OCI-LY3 (cell line): Measurements from ENCODE around the gene CHURC1.
"Not testable (repeated sequence)": the region's sequence is repeated elsewhere in the genome, so short reads cannot be mapped to it uniquely, and the experiment has no call there.

Experiments used
- H2AFZ ChIP-seq: fragments of 200-600, 300-600 bp; shearing (Covaris generic); 2 replicates; pipeline ENCODE4 v1.6.0; 2014; ENCODE audit warnings: antibody characterized with exemption, low read depth, low read length
- H3K27ac ChIP-seq: fragments of 200-600, 300-600 bp; sonication (generic); 2 replicates; pipeline ENCODE4 v1.5.1; 2014; ENCODE audit warnings: mild to moderate bottlenecking, low read length, moderate library complexity, mixed read lengths
- H3K27me3 ChIP-seq: fragments of 200-600, 300-600 bp; sonication (generic); 2 replicates; pipeline ENCODE4 v1.6.1; 2014; ENCODE audit warnings: low read depth, low read length, mixed read lengths
- H3K36me3 ChIP-seq: fragments of 200-600, 300-600 bp; sonication (generic); replicated peaks from 2 replicates; pipeline ENCODE3; 2014; ENCODE audit warnings: low read depth, low read length, mixed read lengths
- H3K4me1 ChIP-seq: fragments of 300-600, 200-600 bp; sonication (generic); 2 replicates; pipeline ENCODE4 v1.6.1; 2014; ENCODE audit warnings: low read length, mixed read lengths
- H3K4me2 ChIP-seq: fragments of 200-600, 300-600 bp; sonication (generic); 2 replicates; pipeline ENCODE4 v1.6.1; 2014; ENCODE audit warnings: low read length, mixed read lengths
- H3K4me3 ChIP-seq: fragments of 300-600, 200-600 bp; sonication (generic); 2 replicates; pipeline ENCODE4 v1.5.1; 2014; ENCODE audit warnings: antibody characterized with exemption, mild to moderate bottlenecking, low read length, moderate library complexity
- H3K79me2 ChIP-seq: fragments of 300-600, 200-600 bp; shearing (Covaris generic); 2 replicates; pipeline ENCODE4 v1.6.1; 2014; ENCODE audit warnings: mild to moderate bottlenecking, low read length, mixed read lengths
- H3K9ac ChIP-seq: fragments of 300-600, 200-600 bp; shearing (Covaris generic); 2 replicates; pipeline ENCODE4 v1.6.0; 2014; ENCODE audit warnings: mild to moderate bottlenecking, low read length, moderate library complexity
- H3K9me3 ChIP-seq: fragments of 200-600, 300-600 bp; shearing (Covaris generic); 2 replicates; pipeline ENCODE4 v1.6.1; 2014; ENCODE audit warnings: low read length, mixed read lengths; ENCODE audit not compliant: insufficient read depth
- H4K20me1 ChIP-seq: fragments of 200-600, 300-600 bp; sonication (generic); 2 replicates; pipeline ENCODE4 v1.6.1; 2016; ENCODE audit warnings: low read length, mixed read lengths; ENCODE audit not compliant: insufficient read depth
- EZH2phosphoT487 ChIP-seq: fragments of 200-600 bp; shearing (Covaris generic); IDR thresholded peaks from 2 replicates; pipeline ENCODE4 v1.6.1; 2018; ENCODE audit warnings: antibody characterized with exemption, mixed run types, low read depth
- TF ChIP-seq, protein P1 (sequence below): fragments of 200-600, 300-600 bp; sonication (generic); IDR thresholded peaks from 2 replicates; pipeline ENCODE4 v1.5.1; 2014; ENCODE audit warnings: antibody characterized with exemption, low read length, low read depth

CHURC1 gene

DNA sequence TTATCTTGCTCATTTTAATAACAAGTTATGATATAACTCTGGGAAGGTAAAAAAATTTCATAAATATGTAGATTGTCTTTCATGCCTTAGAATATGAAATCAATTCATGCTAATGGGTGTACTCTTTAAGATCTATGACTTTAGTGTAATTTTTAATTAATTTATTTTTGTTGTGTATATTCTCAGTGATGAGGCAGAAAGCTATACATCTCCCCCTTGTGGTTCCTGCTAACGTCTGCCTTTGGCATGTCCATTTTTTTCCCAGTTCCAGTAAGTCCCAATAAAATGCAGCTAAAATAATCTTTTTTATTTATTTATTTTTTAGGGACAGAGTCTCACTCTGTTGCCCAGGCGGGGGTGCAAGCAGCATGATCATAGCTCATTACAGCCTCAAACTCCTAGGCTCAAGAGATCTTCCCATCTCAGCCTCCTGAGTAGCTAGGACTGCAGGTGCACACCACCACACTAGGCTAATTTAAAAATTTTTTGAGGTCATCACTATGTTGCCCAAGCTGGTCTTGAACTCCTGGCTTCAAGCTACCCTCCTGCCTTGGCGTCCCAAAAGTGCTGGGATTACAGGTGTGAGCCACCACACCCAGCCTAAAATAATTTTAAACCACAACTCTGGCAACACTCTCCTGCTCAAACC is 3.3 kb upstream of the CHURC1 start:
- peaks cover 17% of the 10 kb centered on the region for H3K79me2 ChIP-seq
- H3K9me3 ChIP-seq = no peaks in the 10 kb centered on the region
- H3K4me3 ChIP-seq = no peak overlapping the region
- no peak overlapping the region for H3K27ac ChIP-seq
- peaks cover 4% of the 10 kb centered on the region for H3K36me3 ChIP-seq
- peaks cover 10% of the 10 kb centered on the region for H3K4me1 ChIP-seq
- TF ChIP-seq, protein P1, sequence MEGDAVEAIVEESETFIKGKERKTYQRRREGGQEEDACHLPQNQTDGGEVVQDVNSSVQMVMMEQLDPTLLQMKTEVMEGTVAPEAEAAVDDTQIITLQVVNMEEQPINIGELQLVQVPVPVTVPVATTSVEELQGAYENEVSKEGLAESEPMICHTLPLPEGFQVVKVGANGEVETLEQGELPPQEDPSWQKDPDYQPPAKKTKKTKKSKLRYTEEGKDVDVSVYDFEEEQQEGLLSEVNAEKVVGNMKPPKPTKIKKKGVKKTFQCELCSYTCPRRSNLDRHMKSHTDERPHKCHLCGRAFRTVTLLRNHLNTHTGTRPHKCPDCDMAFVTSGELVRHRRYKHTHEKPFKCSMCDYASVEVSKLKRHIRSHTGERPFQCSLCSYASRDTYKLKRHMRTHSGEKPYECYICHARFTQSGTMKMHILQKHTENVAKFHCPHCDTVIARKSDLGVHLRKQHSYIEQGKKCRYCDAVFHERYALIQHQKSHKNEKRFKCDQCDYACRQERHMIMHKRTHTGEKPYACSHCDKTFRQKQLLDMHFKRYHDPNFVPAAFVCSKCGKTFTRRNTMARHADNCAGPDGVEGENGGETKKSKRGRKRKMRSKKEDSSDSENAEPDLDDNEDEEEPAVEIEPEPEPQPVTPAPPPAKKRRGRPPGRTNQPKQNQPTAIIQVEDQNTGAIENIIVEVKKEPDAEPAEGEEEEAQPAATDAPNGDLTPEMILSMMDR = peak; percentile 45
- no peak for TF ChIP-seq EZH2phosphoT487
- peaks cover 12% of the 10 kb centered on the region for H4K20me1 ChIP-seq
- no peak overlapping the region for H3K9ac ChIP-seq
- H3K27me3 ChIP-seq = peaks cover 25% of the 10 kb centered on the region
- H2AFZ ChIP-seq = no peak overlapping the region
- H3K4me2 ChIP-seq = no peak overlapping the region

DNA sequence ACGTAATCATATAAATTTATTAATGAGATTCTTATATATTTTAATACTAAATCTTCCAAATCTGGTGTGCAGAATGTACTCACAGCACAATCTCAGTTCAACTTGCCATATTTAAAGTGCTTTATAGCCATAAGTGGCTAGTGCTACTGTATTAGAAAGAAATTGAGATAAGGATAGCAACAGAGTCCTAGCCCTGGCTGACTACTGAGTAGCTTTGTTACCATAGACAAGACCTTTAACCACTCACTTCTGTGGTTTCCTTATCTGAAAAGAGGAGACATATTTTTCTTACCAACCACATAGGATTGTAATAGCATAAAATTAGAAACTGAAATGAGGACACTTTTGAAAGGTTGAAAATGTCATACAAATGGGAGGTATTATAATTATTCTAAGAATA is 2.0 kb upstream of the CHURC1 start:
- Histone ChIP-seq H4K20me1 (peaks cover 15% of the 10 kb centered on the region), H2AFZ (no peak overlapping the region), H3K4me3 (no peak overlapping the region), H3K27ac (no peak overlapping the region), H3K27me3 (peaks cover 17% of the 10 kb centered on the region), H3K9me3 (no peaks in the 10 kb centered on the region), H3K4me2 (no peak overlapping the region), H3K79me2 (peaks cover 28% of the 10 kb centered on the region), H3K9ac (no peak overlapping the region), H3K36me3 (peaks cover 7% of the 10 kb centered on the region), H3K4me1 (peaks cover 11% of the 10 kb centered on the region)
- TF ChIP-seq, protein P1 = no peak
- TF ChIP-seq EZH2phosphoT487 = no peak

DNA sequence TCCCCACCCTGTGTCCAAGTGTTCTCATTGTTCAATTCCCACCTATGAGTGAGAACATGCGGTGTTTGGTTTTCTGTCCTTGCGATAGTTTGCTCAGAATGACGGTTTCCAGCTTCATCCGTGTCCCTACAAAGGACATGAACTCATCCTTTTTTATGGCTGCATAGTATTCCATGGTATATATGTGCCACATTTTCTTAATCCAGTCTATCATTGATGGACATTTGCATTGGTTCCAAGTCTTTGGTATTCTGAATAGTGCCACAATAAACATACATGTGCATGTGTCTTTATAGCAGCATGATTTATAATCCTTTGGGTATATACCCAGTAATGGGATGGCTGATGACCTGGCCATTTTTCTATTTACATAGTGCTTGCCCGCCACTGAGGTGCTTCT is 778 bp upstream of the CHURC1 start:
- peak overlapping the region; percentile 96 for H3K4me3 ChIP-seq
- H3K27me3 ChIP-seq = peaks cover 14% of the 10 kb centered on the region
- H3K9me3 ChIP-seq, H3K36me3 ChIP-seq, H3K27ac ChIP-seq, H3K9ac ChIP-seq: not testable (repeated sequence)
- H2AFZ ChIP-seq = peak overlapping the region; percentile 93
- H3K4me1 ChIP-seq = peaks cover 11% of the 10 kb centered on the region
- H3K4me2 ChIP-seq = peak overlapping the region; percentile 80
- peaks cover 23% of the 10 kb centered on the region for H4K20me1 ChIP-seq
- peaks cover 39% of the 10 kb centered on the region for H3K79me2 ChIP-seq

DNA sequence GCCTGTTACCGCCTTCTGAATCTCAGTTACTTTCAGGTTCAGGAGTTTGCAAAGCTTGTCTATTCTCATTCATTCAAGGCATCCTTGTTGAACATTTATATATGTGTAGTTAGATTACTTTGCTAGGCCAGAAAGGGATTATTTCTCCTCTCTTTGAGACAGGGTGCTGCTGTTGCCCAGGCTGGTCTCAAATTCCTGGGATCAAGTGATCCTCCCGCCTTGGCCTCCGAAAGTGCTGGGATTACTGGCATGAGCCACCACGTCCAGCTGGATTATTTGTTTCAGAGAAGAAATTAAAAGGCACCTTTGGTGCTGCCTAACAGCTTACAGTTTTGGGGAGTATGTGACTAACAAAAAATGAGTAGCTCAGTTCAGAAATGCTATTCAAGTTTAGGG is 772 bp downstream of the CHURC1 start:
- peaks cover 7% of the 10 kb centered on the region for H3K36me3 ChIP-seq
- H4K20me1 ChIP-seq = peaks cover 31% of the 10 kb centered on the region
- H3K27me3 ChIP-seq = no peaks in the 10 kb centered on the region; the same call in 1 of the 2 replicates
- no peak overlapping the region for H2AFZ ChIP-seq
- H3K4me1 ChIP-seq = peaks cover 11% of the 10 kb centered on the region
- peak overlapping the region; percentile 96 for H3K4me3 ChIP-seq
- H3K9me3 ChIP-seq = no peaks in the 10 kb centered on the region
- H3K9ac ChIP-seq = peak overlapping the region; percentile 97
- peak overlapping the region; percentile 96 for H3K4me2 ChIP-seq
- H3K27ac ChIP-seq = peak overlapping the region; percentile 75
- H3K79me2 ChIP-seq = peaks cover 41% of the 10 kb centered on the region
- TF ChIP-seq, protein P1 = no peak
- TF ChIP-seq EZH2phosphoT487 = no peak
